GM21381 (cell line): ENCODE measurements around the gene ACVR2B.
A peak's percentile ranks its signal among the peaks of the same experiment; 100 is the strongest.
"Not testable (repeated sequence)": the region's sequence is repeated elsewhere in the genome, so short reads cannot be mapped to it uniquely, and the experiment has no call there.

Experiments
- ATAC-seq: cut with Tn5 transposase; IDR thresholded peaks from one replicate; pipeline ENCODE4 v1.9.1; 2021; ENCODE audit warnings: mild to moderate bottlenecking, moderate library complexity; ENCODE audit not compliant: unreplicated experiment

The ACVR2B gene

DNA sequence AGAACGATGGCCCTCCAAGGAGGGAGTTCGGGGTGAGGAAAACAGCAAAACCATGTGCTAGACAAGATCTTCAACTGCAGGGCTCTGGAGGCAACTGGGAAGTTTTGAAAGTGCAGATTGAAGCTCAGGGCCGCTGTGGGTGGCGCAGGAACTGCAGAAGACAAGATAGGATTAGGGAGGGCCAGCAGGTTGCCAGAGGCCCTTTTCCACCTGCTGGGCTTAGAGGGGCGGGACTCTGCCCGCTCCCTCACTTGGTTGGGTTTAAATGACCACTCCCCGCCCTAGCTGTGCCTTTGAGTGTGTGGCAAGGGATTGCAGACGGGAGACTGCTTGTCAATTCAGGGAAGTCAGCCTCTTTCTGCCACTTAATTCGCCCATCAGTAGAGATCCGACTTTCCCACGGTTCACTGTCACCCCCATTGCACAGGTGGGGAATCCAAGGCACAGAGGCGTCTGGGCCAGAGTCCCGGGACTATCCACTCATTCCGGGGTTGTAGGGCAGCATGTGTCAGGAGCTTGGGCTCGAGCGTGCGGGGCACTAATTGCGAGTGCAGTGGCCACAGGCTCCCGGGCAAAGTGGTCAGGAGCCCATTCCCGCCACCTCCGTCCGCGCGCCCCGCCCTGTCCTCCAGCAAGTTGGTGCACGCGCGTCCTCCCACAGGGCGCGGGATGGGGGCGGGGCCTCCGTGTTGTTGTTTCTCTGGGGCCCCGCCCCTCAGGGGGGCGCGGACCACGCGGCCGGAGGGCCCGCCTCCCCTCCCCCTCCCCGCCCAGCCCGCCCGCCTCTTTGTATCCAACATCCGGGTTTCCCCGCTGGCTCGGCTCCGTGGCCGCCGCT lies at the start of gene ACVR2B:
TSS of gene ACVR2B (plus strand) at position 816 of the 838 bp plus-strand sequence. CDS start 433 bp downstream, outside the sequence.
- peak; percentile 42 for ATAC-seq

DNA sequence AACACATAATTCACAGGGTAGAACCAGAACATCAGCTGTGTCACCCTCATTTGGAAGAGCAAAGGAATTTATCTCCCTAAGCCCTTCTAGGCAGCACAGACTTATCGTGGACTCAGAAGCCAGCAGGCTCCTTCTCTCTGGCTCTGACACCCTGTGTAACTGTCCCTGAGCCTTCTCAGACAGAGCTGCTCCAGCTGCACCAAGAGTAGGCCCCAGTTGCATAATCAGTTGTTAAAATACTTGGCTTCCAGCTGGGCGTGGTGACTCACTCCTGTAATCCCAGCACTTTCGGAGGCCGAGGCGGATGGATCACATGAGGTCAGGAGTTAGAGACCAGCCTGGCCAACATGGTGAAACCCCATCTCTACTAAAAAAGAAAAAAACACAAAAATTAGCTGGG lies 49.4 kb upstream of the ACVR2B start:
- no peak for ATAC-seq

DNA sequence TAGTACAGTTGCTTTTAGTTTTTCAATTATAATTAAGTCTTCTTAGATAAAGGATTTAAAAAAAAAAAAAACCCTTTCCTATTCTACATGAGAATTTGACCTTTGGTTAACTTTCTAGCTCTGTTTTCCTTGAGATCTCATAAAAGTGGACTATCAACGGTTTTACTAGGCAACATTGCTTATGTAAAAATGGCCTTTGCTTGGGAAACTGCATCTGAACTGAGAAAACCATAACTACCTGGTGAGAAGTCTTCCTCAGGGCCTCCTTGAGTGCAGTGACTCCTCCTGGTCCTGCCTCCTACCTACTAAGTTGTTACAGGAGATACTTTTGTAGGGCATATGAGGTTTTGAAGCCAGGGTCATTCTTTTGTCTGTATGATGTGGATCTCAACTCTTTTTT lies 42.1 kb upstream of the ACVR2B start:
- no peak for ATAC-seq

DNA sequence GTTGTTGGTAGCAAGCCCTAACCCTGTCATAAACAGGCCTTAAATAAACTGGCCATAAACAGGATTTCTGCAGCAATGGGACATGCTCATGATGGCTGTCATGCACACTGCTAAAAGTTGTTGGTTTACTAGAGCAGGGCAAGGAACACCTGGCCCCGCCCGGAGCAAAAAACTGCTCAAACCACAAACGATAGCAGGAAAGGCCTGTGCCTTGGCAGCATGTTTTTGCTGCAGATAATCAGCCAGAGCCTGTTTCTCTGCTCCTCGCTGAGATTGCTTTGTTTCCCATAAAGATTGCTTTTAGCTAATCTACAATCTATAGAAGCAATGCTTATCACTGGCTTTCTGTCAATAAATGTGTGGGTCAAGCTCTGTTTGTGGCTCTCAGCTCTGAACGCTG lies 32.9 kb upstream of the ACVR2B start:
- not testable (repeated sequence) for ATAC-seq

DNA sequence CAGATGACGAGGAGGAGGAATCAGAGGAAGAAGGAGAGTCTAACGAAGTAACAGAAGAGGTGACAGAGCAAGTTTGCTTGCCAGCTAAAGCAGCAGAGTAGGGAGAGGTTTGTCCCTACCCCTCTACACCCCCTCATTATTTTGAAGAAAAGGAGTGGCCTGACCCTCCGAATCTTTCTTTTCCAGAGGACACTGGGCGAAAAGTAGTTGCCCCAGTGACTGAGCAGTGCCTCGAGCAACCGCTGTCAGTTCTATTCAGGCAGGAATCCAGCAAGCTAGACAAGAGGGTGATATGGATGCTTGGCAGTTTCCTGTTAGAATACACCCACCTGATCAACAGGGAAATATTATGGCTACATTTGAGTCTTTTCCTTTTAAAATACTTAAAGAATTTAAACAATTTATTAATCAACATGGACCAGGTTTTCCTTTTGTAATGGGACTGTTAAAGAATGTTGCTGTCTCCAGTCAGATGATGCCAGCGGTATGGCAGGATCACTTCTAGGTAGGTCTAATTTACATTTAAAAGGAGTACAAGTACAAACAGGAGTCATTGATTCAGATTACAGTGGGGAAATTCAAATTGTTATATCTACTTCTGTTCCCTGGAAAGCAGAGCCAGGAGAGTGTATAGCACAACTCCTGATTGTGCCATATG lies 31.9 kb upstream of the ACVR2B start:
- no peak for ATAC-seq

DNA sequence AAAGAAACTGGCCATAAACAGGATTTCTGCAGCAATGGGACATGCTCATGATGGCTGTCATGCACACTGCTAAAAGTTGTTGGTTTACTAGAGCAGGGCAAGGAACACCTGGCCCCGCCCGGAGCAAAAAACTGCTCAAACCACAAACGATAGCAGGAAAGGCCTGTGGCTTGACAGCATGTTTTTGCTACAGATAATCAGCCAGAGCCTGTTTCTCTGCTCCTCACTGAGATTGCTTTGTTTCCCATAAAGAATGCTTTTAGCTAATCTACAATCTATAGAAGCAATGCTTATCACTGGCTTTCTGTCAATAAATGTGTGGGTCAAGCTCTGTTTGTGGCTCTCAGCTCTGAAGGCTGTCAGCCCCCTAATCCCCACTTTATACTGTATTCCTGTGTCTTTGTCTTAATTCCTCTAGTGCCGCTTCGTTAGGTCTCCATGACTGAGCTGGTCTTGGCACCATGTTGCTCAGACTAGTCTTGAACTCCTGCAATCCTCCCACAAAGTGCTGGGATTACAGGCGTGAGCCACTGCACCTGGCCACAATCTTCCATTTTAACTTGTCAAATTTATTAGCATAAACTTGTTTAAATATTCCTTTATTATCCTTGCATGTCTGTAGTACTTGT lies 26.8 kb upstream of the ACVR2B start:
- not testable (repeated sequence) for ATAC-seq

DNA sequence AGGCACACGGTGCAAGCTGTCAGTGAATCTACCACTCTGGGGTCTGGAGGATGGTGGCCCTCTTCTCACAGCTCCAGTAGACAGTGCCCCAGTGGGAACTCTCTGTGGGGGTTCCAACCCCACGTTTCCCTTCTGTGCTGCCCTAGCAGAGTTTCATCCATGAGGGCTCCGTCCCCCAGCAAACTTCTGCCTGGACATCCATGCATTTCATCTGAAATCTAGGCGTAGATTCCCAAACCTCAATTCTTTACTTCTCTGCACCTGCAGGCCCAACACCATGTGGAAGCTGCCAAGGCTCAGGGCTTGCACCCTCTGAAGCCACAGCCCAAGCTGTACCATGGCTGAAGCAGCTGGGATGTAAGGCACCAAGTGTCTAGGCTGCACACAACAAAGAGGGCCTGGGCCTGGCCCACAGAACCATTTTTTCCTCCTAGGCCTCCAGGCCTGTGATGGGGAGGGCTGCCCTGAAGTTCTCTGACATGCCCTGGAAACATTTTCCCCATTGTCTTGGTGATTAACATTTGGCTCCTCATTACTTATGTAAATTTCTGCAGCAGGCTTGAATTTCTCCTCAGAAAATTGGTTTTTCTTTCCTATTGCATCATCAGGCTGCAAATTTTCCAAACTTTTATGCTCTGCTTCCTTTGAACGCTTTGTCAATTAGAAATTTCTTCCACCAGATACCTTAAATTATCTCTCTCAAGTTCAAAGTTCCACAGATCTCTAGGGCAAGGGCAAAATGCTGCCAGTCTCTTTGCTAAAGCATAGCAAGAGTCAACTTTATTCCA lies 20.6 kb upstream of the ACVR2B start:
- not testable (repeated sequence) for ATAC-seq

DNA sequence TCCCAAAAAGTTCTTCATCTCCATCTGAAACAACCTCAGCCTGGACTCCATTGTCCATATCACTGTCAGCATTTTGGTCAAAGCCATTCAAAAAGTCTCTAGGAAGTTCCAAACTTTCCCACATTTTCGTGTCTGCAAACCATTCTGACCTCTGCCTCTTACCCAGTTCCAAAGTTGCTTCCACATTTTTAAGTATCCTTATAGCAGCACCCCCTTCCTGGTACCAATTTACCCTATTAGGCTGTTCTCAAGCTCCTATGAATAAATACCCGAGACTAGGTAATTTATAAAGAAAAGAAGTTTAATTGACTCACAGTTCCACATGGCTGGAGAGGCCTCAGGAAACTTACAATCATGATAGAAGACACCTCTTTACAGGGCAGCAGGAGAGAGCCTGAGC lies 20.0 kb upstream of the ACVR2B start:
- ATAC-seq = not testable (repeated sequence)

DNA sequence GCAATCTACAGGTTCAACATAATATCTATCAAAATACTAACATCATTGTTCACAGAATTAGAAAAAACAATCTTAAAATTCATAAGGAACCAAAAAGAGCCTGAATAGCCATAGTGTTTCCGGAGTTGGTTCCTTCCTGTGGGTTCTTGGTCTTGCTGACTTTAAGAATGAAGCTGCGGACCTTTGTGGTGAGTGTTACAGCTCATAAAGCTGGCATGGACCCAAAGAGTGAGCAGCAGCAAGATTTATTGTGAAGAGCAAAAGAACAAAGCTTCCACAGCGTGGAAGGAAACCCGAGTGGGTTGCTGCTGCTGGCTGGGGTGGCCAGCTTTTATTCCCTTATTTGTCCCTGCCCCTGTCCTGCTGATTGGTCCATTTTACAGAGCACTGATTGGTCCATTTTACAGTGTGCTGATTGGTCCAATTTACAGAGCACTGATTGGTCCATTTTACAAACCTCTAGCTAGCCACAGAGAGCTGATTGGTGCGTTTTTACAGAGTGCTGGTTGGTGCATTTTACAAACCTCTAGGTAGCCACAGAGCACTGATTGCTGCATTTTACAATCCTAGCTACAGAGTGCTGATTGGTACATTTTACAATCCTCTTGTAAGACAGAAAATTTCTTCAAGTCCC lies 15.1 kb upstream of the ACVR2B start:
- not testable (repeated sequence) for ATAC-seq

DNA sequence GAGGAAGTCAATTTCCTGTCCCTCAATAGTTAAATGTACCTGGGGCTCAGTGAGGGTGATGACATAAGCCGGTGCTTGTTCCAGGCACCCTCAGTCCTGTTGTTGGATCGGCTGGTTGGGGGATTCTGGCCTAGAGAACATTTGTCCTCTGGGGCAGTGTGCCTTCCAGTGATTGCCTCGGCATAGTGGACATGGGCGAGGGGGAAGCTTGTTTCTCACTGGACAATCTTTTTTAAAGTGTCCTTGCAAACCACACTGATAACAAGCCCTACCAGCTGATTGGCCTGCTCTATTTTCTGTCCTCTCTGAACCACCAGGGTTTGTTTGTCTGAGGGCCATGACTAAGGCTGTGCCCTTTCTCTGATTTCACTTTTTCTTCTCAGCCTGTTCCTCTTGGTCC lies 10.5 kb upstream of the ACVR2B start:
- ATAC-seq = not testable (repeated sequence)

DNA sequence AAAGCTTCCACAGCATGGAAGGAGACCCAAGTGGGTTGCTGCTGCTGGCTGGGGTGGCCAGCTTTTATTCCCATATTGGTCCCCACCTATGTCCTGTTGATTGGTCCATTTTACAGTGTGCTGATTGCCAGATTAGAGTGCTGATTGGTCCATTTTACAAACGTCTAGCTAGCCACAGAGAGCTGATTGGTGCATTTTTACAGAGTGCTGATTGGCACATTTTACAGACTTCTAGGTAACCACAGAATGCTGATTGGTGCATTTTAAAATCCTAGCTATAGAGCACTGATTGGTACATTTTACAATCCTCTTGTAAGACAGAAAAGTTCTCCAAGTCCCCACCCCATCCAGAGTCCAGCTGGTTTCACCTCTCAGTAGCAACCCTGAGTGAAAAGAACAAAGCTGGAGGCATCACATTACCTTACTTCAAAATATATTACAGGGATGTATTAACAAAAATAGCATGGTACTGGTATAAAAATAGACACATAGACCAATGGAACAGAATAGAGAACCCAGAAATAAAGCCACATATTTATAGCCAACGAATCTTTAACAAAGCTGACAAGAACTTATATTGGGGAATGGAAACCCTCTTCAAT lies 7.5 kb upstream of the ACVR2B start:
- ATAC-seq = no peak

DNA sequence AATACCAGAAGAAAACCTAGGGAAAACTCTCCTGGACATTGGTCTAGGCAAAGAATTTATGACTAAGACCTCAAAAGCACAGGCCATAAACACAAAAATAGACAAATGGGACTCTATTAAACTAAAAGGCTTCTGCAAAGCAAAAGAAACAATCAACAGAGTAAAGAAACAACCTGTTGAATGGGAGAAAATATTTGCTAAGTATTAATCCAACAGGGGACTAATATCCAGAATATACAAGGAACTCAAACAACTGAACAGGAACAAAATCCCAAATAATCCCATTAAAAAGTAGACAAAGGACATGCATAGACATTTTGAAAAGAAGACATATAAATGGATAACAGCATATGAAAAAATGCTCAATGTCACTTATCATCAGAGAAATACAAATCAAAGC lies 6.9 kb upstream of the ACVR2B start:
- no peak for ATAC-seq

DNA sequence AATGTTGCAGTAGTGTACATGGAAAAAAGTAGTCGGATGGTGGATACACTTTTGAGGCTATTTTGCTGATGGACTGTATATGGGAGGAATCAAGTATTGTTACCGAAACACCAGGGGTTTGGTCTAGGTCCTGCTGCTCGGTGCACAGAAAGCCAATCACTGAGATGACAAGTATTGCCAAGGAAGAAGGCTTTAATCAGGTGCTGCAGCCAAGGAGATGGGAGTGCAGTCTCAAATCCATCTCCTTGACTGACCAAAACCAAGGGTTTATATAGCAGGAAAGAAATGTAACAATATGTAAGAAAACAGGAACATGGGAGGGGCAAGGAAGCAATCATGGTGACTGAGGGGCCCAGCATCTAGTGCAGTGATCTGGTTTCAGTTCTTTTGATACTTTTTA lies 2.8 kb upstream of the ACVR2B start:
- no peak for ATAC-seq

DNA sequence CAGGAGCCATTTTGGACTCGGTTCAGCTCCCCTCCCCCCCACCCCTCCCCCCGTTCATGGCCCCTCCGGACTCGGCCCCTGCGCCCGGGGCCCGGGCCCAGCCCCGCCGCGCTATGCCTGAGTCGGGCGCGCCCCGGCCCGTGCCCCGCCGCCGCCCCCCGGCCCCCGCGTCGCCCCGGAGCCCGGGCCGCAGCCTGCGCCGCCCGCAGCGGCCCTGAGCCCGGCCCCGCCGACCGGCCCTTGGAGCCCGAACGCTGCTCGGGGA lies 155 bp downstream of the ACVR2B start:
- ATAC-seq = no peak

DNA sequence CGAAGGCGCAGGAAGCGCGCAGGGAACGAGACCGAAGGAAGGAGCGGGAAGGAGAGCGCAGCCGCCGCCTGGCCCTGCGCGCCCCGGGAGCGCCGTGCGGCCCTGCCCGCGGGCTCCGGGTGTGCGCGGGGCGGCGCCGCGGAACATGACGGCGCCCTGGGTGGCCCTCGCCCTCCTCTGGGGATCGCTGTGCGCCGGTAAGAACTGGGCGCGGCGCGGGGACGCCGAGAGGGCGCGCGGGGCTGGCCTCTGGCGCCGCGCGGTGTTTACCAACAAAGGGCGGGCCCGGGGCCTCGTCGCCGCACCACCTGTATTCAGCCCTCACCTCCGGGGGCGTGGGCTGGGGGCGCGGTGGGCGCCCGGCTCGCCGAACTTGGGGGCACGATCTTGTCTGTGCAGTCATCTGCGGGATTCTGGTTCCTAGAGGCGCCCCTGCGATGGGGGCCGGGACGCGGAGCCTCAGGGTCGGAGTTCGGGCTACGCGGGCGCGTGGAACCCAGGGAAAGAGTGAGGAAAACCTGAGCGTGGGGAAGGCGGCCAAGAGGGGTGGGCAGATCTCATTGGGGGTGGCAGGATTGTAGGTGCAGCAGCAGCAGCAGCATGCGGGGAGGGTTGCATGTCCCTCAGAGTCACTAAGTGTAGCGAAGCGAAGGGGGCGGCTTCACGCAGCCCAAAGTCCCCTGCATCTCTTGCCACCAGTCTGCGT lies 641 bp downstream of the ACVR2B start:
- ATAC-seq = peak; percentile 33

DNA sequence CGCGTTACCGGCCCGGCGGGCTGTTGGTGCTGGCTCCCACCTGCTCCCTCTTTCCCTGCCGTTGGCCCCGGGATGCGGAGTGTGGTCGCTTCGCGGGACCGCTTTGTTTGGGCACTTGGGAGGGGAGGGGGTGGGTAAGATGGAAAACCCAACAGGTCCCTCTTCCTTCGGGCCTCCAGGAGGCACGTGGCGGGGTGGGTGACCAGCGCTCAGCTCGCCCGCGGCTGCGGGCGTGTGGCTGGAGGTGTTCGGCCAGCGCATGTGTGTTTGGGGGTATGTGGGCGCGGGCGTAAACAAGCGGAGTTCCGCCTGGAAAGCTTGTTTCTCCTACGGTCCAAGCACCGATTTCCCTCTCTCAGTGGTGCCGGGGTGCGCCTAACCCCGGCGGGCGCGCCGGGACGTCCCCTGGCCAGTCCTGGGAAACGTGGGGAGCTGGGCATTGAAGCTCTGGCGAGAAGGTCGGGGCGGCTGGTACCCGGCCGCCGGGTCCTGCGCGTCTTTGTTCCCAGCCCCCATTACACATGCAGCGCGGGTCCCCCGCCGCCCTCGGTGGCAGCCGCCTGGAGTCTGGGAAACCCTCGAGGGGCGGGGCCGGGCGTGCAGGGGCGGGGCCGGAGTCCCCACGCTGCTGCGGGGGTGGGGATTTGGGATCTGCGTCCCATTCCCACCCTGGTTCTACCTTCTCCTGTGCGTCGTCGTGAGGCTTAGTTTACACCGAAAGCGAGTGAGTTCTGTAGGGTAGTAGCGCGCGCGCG lies 1.4 kb downstream of the ACVR2B start:
- no peak for ATAC-seq

DNA sequence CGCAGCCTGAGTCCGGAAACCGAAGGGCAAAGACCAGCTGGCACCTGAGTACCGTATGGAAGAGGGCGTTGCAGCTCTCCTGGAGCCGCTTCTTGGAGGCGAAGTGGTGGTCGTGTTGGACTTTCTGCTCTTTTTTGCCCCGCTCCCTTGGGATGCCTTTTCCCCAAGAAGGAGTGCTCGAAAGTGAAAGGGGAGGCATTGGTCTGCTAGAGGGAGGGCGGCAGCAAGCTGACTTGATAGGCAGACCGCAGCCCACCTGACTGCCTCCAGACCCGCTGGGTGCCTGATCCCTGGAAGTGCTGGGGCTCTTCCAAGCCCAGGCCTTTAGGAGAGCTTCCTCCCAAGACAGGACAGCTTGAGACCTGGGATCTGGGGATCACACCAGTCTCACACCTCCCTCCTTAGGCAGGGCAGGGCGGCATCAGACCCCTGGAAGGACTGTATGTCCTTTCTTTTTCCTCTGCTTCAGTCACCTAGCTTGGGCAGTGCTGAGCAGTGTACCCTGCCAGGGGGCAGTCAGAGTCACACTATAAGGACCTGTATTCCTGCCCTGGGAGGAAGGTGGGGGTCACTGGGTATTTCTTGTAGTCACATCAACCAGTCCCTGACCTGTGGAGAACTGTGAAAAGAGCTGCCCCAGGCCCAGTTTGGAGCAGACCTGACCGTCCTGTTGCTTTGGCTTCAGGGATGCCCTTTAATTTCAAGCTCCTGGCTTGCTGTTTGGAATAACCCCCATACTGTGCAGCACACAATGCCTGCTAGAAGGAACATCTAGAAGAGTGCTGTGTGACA lies 2.1 kb downstream of the ACVR2B start:
- no peak for ATAC-seq
